Stimulated activated CD8-positive, alpha-beta memory T cell treated with anti-CD3 and anti-CD28 coated beads, Interleukin-12 subunit alpha, Interleukin-12 subunit beta, amount 100 ng/mL, for 24 hours (primary cell): Measurements from ENCODE around the gene FBXO48.

Experiments
- DNase-seq: peaks from one replicate; pipeline ENCODE4 v3.0.0-alpha.2; 2020; ENCODE audit errors: extremely low read depth

The FBXO48 gene

GRCh38 chr2:68414452-68414851, 52.6 kb downstream of the FBXO48 start:
- DNase-seq: no peak

GRCh38 chr2:68413466-68413865, 53.6 kb downstream of the FBXO48 start:
- DNase-seq: no peak

- DNase-seq: no peak
These were observed 54.8 kb downstream of the FBXO48 start for GRCh38 chr2:68412127-68412819.

GRCh38 chr2:68411397-68412126, 55.5 kb downstream of the FBXO48 start:
- no peak for DNase-seq
